GM12865 (cell line): ENCODE data around the gene HOXB5.

Experiments used
- DNase-seq: peaks from one replicate; pipeline ENCODE4 v3.0.0; 2010; ENCODE audit warnings: low read depth
- H3K4me3 ChIP-seq: 2 replicates; pipeline ENCODE4 v1.5.1; 2011; ENCODE audit warnings: mild to moderate bottlenecking, low read depth, low read length, control low read depth
- CTCF ChIP-seq: IDR thresholded peaks from 2 replicates; pipeline ENCODE4 v1.5.1; 2011; ENCODE audit warnings: low read length, control low read depth, low read depth, inconsistent platforms; ENCODE audit not compliant: insufficient read depth; ENCODE audit errors: missing control alignments

HOXB5 gene

GRCh38 chr17:48577330-48577945, 16.1 kb downstream of the HOXB5 start:
- DNase-seq, result no peak
- TF ChIP-seq CTCF, result no peak
- peak overlapping the region; percentile 70 for H3K4me3 ChIP-seq

- DNase-seq, result no peak
- TF ChIP-seq CTCF, result no peak
- H3K4me3 ChIP-seq, result peak overlapping the region; percentile 70
Measured at GRCh38 chr17:48576479-48577309, 16.9 kb downstream of the HOXB5 start.

DNA sequence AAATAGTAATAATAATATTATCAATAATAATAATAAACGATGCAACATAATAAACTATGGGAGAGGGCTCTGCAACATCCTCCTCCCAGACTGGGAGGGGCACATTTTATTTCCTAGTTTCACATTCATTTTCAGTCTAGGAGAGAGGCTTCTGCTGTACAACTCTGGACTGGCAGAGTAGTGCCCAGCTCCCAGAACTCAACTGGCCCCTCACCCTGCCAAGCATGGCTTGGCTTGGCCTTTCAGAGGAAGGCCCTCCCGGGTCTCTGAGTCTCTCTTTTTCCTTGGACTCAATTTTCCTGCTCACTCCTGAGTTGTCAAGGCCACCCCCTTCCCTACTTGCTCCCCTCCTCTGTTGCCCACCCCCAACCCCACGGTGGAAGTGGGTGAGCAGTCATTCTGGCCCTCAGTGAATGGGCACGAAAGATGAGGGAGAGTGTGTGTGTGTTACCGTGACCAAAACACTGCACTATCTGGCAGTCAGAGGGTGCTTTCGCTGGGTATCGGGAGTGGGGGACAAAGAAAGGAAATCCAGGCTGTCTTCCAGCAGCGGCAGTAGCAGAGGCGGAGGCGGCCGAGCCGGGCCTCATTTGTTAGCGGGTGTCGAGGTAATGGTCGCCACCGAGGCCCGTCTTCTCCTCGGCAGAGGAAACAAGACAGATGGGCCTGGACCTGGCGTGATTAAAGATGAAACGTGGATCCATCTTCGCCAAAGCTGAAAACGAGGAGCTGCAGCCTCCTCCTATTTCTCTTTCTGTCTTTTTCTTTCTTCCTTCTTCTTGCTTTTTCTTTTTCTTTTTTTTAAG, 17.7 kb downstream of the HOXB5 start:
- no peak for TF ChIP-seq CTCF
- H3K4me3 ChIP-seq, result no peak overlapping the region
- DNase-seq, result no peak

DNA sequence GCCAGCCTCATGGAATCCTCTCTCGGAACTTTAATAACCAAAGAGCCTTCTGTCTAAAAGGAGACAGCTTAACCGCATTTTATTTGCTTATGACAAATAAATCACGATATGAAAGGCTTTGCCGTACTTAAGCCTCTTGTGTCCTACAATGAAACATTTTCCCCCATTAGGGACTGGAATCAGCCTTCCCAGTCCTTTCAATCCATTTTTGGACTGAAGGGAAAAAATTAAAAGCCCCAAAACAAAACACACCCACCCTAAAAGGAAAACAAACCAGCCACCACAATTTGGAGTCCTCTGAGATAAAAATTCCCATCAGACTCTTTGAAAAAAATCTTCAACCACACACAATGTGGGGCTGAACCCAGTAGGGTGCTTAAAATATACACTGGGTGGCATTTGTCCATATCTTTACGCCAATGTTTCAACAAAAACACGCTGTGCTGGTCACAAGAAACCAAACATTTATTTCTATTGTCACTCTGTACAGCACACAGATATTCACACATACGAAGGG, 18.5 kb downstream of the HOXB5 start:
- no peak for TF ChIP-seq CTCF
- no peak for DNase-seq
- no peak overlapping the region for H3K4me3 ChIP-seq

- no peak overlapping the region for H3K4me3 ChIP-seq
- DNase-seq, result no peak
- no peak for TF ChIP-seq CTCF
Measured at GRCh38 chr17:48574505-48575065, 19.0 kb downstream of the HOXB5 start.

- no peak for DNase-seq
- H3K4me3 ChIP-seq, result no peak overlapping the region
- no peak for TF ChIP-seq CTCF
Measured at GRCh38 chr17:48571826-48572417, 21.7 kb downstream of the HOXB5 start.
